ENCODE data around the gene SOWAHD. TPM values are rescaled to one million over a fixed set of nuclear protein-coding genes. Genes with fewer than 3 reads are reported as not detected.

SOWAHD gene
- total and polyA plus RNA-seq, 4 donors: 0.10 to 2.5 (median 0.45) TPM

GRCh38 chrX:119753001-119753400, 5.4 kb upstream of the SOWAHD start:
- Histone ChIP-seq H3K4me1 (ENCODE audit: control insufficient read depth in 4 of 4, insufficient read depth in 4 of 4, low read length in 3 of 4) (peaks cover 0 to 5% (median 1%) of the 10 kb centered on the region in 4 donors), H3K27ac (ENCODE audit: low read depth in 1 of 2, low read length in 2 of 2) (no peak overlapping the region), H3K27me3 (ENCODE audit: control insufficient read depth in 4 of 4, insufficient read depth in 4 of 4, low read length in 3 of 4) (no peaks in the 10 kb centered on the region), H3K9ac (ENCODE audit: low read depth in 1 of 2, low read length in 2 of 2) (no peak overlapping the region), H3K4me3 (ENCODE audit: low read depth in 1 of 3, low read length in 3 of 3) (no peak overlapping the region), H3K9me3 (ENCODE audit: control insufficient read depth in 4 of 4, low read length in 3 of 4) (no peaks in the 10 kb centered on the region), H3K36me3 (ENCODE audit: control insufficient read depth in 4 of 4, insufficient read depth in 3 of 4, low read depth in 1 of 4, low read length in 3 of 4) (no peaks in the 10 kb centered on the region)
- TF ChIP-seq NR2F2 (IDR thresholded peaks at IDR 0.05) (no peak), JUND (IDR thresholded peaks at IDR 0.05) (no peak), FOXA2 (IDR thresholded peaks at IDR 0.05) (no peak)
- no peak for DNase-seq (ENCODE audit: low spot score)
- 88% methylated on average over 3 of the region's 3 CpGs for WGBS

DNA sequence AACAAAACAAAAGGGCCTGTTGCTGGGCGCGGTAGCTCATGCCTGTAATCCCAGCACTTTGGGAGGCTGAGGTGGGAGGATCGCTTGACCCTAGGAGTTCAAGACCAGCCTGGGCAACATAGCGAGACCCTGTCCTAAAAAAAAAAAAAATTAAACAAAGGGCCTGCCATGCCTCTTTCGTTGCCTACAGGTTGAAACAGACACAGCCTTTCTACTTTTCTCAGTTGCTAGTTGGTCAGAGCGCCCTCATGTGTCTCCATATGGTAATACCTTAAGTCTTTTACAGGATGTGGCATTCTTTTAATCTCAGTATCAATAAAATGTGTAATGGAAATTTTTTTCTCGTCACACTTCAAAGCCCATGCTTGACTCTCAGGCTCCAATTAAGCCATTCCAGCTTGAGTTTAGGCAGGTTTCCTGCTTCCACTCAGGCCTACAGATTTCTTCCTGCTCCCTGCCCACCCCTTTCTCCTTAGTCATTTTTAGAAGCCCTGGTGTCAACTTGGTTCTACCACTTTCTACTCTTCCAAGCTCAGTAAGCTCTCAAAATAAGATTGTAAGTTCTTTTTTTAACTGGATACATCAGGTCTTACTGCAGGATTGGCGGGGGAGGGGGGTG, 4.6 kb upstream of the SOWAHD start:
- Histone ChIP-seq H3K27me3 (ENCODE audit: control insufficient read depth in 4 of 4, insufficient read depth in 4 of 4, low read length in 3 of 4) (no peaks in the 10 kb centered on the region), H3K4me3 (ENCODE audit: low read depth in 1 of 3, low read length in 3 of 3) (no peak overlapping the region), H3K9me3 (ENCODE audit: control insufficient read depth in 4 of 4, low read length in 3 of 4) (no peaks in the 10 kb centered on the region), H3K4me1 (ENCODE audit: control insufficient read depth in 4 of 4, insufficient read depth in 4 of 4, low read length in 3 of 4) (peaks cover 0 to 13% (median 3%) of the 10 kb centered on the region in 4 donors), H3K9ac (ENCODE audit: low read depth in 1 of 2, low read length in 2 of 2) (no peak overlapping the region), H3K36me3 (ENCODE audit: control insufficient read depth in 4 of 4, insufficient read depth in 3 of 4, low read depth in 1 of 4, low read length in 3 of 4) (no peaks in the 10 kb centered on the region), H3K27ac (ENCODE audit: low read depth in 1 of 2, low read length in 2 of 2) (no peak overlapping the region)
- 59% methylated on average over 8 of the region's 8 CpGs for WGBS
- TF ChIP-seq, protein P1, sequence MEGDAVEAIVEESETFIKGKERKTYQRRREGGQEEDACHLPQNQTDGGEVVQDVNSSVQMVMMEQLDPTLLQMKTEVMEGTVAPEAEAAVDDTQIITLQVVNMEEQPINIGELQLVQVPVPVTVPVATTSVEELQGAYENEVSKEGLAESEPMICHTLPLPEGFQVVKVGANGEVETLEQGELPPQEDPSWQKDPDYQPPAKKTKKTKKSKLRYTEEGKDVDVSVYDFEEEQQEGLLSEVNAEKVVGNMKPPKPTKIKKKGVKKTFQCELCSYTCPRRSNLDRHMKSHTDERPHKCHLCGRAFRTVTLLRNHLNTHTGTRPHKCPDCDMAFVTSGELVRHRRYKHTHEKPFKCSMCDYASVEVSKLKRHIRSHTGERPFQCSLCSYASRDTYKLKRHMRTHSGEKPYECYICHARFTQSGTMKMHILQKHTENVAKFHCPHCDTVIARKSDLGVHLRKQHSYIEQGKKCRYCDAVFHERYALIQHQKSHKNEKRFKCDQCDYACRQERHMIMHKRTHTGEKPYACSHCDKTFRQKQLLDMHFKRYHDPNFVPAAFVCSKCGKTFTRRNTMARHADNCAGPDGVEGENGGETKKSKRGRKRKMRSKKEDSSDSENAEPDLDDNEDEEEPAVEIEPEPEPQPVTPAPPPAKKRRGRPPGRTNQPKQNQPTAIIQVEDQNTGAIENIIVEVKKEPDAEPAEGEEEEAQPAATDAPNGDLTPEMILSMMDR (IDR thresholded peaks at IDR 0.05; ENCODE audit: low read depth, low read length, missing input control): peak; percentile 42
- TF ChIP-seq FOXA1 (IDR thresholded peaks at IDR 0.05): no peak
- TF ChIP-seq RAD21 (IDR thresholded peaks at IDR 0.05): peak; percentile 58 to 64
- no peak for DNase-seq (ENCODE audit: low spot score)

DNA sequence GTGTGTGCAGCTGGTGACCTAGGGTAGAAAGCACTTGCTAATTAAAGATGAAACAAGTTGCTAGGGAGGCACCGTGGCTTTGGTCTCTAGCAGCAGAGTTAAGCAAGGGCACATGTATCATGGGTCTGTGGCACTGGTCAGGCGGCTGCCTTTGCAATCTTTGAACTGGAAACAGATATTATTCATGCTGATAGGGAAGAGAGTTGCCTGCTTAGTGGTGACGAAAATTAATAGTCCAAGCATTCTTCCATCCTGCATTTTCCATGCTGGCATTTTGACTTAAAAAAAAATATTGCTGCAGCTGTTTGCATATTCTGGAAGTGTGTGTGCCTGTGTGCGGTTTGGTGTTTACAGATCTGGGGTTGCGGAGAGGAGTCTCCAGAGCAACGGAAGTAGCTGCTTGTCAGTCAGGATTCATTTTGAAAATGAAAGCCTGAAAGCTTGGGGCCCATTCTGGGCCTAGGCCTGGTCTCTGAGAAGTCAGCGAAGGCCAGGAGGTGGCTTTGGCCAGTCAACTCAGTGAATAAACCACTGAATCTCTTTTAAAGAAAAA, 2.3 kb upstream of the SOWAHD start:
- DNase-seq (ENCODE audit: low spot score): no peak
- peaks cover 1 to 18% (median 3%) of the 10 kb centered on the region in 4 donors for H3K4me1 ChIP-seq (ENCODE audit: control insufficient read depth in 4 of 4, insufficient read depth in 4 of 4, low read length in 3 of 4)

More for the DNA sequence above, 2.3 kb upstream of the SOWAHD start:
- Histone ChIP-seq H3K27ac (ENCODE audit: low read depth in 1 of 2, low read length in 2 of 2) (peak overlapping the region in 1 of 2 donors; percentile 23), H3K36me3 (ENCODE audit: control insufficient read depth in 4 of 4, insufficient read depth in 3 of 4, low read depth in 1 of 4, low read length in 3 of 4) (no peaks in the 10 kb centered on the region), H3K4me3 (ENCODE audit: low read depth in 1 of 3, low read length in 3 of 3) (no peak overlapping the region), H3K9me3 (ENCODE audit: control insufficient read depth in 4 of 4, low read length in 3 of 4) (no peaks in the 10 kb centered on the region), H3K27me3 (ENCODE audit: control insufficient read depth in 4 of 4, insufficient read depth in 4 of 4, low read length in 3 of 4) (no peaks in the 10 kb centered on the region), H3K9ac (ENCODE audit: low read depth in 1 of 2, low read length in 2 of 2) (no peak overlapping the region)
- WGBS: 54% methylated on average over 7 of the region's 7 CpGs
- TF ChIP-seq, protein P2, sequence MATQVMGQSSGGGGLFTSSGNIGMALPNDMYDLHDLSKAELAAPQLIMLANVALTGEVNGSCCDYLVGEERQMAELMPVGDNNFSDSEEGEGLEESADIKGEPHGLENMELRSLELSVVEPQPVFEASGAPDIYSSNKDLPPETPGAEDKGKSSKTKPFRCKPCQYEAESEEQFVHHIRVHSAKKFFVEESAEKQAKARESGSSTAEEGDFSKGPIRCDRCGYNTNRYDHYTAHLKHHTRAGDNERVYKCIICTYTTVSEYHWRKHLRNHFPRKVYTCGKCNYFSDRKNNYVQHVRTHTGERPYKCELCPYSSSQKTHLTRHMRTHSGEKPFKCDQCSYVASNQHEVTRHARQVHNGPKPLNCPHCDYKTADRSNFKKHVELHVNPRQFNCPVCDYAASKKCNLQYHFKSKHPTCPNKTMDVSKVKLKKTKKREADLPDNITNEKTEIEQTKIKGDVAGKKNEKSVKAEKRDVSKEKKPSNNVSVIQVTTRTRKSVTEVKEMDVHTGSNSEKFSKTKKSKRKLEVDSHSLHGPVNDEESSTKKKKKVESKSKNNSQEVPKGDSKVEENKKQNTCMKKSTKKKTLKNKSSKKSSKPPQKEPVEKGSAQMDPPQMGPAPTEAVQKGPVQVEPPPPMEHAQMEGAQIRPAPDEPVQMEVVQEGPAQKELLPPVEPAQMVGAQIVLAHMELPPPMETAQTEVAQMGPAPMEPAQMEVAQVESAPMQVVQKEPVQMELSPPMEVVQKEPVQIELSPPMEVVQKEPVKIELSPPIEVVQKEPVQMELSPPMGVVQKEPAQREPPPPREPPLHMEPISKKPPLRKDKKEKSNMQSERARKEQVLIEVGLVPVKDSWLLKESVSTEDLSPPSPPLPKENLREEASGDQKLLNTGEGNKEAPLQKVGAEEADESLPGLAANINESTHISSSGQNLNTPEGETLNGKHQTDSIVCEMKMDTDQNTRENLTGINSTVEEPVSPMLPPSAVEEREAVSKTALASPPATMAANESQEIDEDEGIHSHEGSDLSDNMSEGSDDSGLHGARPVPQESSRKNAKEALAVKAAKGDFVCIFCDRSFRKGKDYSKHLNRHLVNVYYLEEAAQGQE (IDR thresholded peaks at IDR 0.05): no peak

Data from liver (tissue), 9 donors.